ENCODE data around the gene TMEM131. TPM values are rescaled to one million over a fixed set of nuclear protein-coding genes. Genes with fewer than 3 reads are reported as not detected.

The TMEM131 gene
- total and polyA plus RNA-seq, 10 of the 15 experiments (the other 5 are each of a cell fraction or from before 2014, with no cell fraction given), result 6.0 to 48.2 (median 23.2) TPM

GRCh38 chr2:97911206-97911921 is 84.4 kb downstream of the TMEM131 start (continued):
- TF ChIP-seq ZNF384 (IDR thresholded peaks at IDR 0.05; ENCODE audit: borderline replicate concordance, low read depth, low read length), result peak; percentile 82
- TF ChIP-seq GATAD2B (conservative IDR thresholded peaks at IDR 0.05; ENCODE audit: low read depth), result no peak
- peak; percentile 33 to 48; a peak in 2 of 4 replicates for TF ChIP-seq IKZF2 (IDR thresholded peaks at IDR 0.05)
- 0 out of 2 replicates have a peak, but pooled peaks have one; percentile 37 for TF ChIP-seq MTA3 (IDR thresholded peaks at IDR 0.05; ENCODE audit: borderline replicate concordance, low read length)
- TF ChIP-seq NR2C2 (IDR thresholded peaks at IDR 0.05; ENCODE audit: borderline replicate concordance, control insufficient read depth, insufficient read length, low read depth), result no peak
- peak; percentile 53 for TF ChIP-seq MTA2 (IDR thresholded peaks at IDR 0.05; ENCODE audit: low read depth)
- peak; percentile 77 for TF ChIP-seq PML (IDR thresholded peaks at IDR 0.05; ENCODE audit: low read length)
- peak; percentile 19; the same call in 1 of the 2 replicates for TF ChIP-seq BACH1 (IDR thresholded peaks at IDR 0.05; ENCODE audit: borderline replicate concordance)
- TF ChIP-seq ZSCAN29 (IDR thresholded peaks at IDR 0.05), result no peak
- TF ChIP-seq NFYA (IDR thresholded peaks at IDR 0.05; ENCODE audit: borderline replicate concordance, low read depth, low read length), result no peak
- TF ChIP-seq JUND (IDR thresholded peaks at IDR 0.05; ENCODE audit: low read depth, low read length), result 0 out of 2 replicates have a peak, but pooled peaks have one; percentile 64
- peak; percentile 22; the same call in 1 of the 2 replicates for TF ChIP-seq RELB (IDR thresholded peaks at IDR 0.05; ENCODE audit: low read depth)
- TF ChIP-seq CREM (IDR thresholded peaks at IDR 0.05; ENCODE audit: low read depth), result 0 out of 2 replicates have a peak, but pooled peaks have one; percentile 49
- TF ChIP-seq CUX1 (IDR thresholded peaks at IDR 0.05; ENCODE audit: insufficient replicate concordance, low read depth, low read length), result no peak
- TF ChIP-seq IKZF1 (conservative IDR thresholded peaks at IDR 0.05), result no peak
- peak; percentile 15; the same call in 1 of the 2 replicates for TF ChIP-seq RAD21 (IDR thresholded peaks at IDR 0.05; ENCODE audit: insufficient read depth, low read depth, low read length)
- TF ChIP-seq STAT3 (IDR thresholded peaks at IDR 0.05; ENCODE audit: low read depth, low read length), result no peak
- peak; percentile 55 to 79 for TF ChIP-seq BHLHE40 (IDR thresholded peaks at IDR 0.05; ENCODE audit: borderline replicate concordance in 1 of 2, low read depth in 2 of 2, low read length in 1 of 2)
- peak; percentile 76 for TF ChIP-seq BCL3 (IDR thresholded peaks at IDR 0.05; ENCODE audit: borderline replicate concordance, insufficient read depth, low read depth, low read length, poor library complexity, severe bottlenecking)
- TF ChIP-seq BCL11A (IDR thresholded peaks at IDR 0.05; ENCODE audit: low read depth, low read length), result 0 out of 2 replicates have a peak, but pooled peaks have one; percentile 54
- TF ChIP-seq SPI1 (IDR thresholded peaks at IDR 0.05; ENCODE audit: borderline replicate concordance, insufficient read depth, low read depth, low read length), result peak; percentile 74; the same call in 1 of the 2 replicates
- TF ChIP-seq CREB1 (IDR thresholded peaks at IDR 0.05; ENCODE audit: low read depth), result peak; percentile 58; the same call in 1 of the 2 replicates

Data from GM12878 (cell line).